IPS-18c (cell line): ENCODE data around the gene LDB2.
"Not testable (repeated sequence)": the region's sequence is repeated elsewhere in the genome, so short reads cannot be mapped to it uniquely, and the experiment has no call there.

ENCODE experiments used
- H3K4me3 ChIP-seq: 2 replicates; pipeline ENCODE4 v1.7.0; 2013; ENCODE audit warnings: low read depth, mild to moderate bottlenecking, low read length, moderate library complexity; ENCODE audit not compliant: insufficient read depth
- H3K9me3 ChIP-seq: one replicate; pipeline ENCODE4 v1.6.1; 2013; ENCODE audit warnings: mild to moderate bottlenecking, low read length, moderate library complexity; ENCODE audit not compliant: control insufficient read depth, insufficient read depth

The LDB2 gene

GRCh38 chr4:16636912-16637630, 261.4 kb downstream of the LDB2 start:
- H3K4me3 ChIP-seq = no peak overlapping the region

DNA sequence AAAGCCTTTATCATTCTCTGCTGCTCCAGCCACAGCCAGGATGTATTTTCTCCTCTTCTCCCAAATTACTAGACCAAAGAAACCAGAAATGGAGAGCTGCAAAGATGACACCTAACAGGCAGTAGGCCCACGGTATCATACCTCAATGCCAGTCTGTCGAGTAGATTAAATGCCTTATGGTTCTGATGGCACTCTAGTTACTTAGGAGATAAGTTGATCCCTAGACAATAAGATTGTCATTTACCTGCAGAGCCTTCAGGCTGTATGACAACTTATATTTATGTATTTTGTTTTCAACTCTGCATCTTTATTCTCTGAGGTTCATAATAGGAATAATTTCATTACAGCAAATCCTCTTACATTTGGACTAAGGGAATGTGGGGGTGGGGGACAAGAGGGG, 262.1 kb downstream of the LDB2 start:
- H3K9me3 ChIP-seq = no peaks in the 10 kb centered on the region

More at GRCh38 chr4:16636912-16637630, 261.4 kb downstream of the LDB2 start:
- H3K9me3 ChIP-seq = no peaks in the 10 kb centered on the region

GRCh38 chr4:16629274-16629673, 269.2 kb downstream of the LDB2 start:
- H3K4me3 ChIP-seq, H3K9me3 ChIP-seq: not testable (repeated sequence)

More for the DNA sequence above, 262.1 kb downstream of the LDB2 start:
- no peak overlapping the region for H3K4me3 ChIP-seq

GRCh38 chr4:16628835-16629234, 269.6 kb downstream of the LDB2 start:
- not testable (repeated sequence) for H3K9me3 ChIP-seq, H3K4me3 ChIP-seq

DNA sequence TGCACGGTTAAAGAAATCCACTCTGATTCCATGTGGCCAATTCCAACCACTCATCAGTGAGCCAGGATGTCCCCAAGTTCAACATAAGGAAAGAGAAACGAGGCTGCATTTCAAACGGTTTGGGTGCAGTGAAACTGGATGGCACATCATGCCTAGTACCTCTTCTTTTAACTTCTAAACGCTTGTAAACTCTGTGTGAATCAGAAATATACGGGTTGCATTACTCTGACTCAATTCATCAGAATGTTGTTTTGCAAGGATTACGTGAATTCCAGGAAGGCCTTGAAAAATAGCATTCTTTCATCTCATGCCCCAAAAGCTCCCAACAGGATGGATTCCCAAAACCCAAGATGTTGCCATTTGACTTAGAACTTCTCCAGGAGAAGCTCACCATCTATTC, 270.4 kb downstream of the LDB2 start:
- H3K9me3 ChIP-seq = no peaks in the 10 kb centered on the region
- H3K4me3 ChIP-seq = no peak overlapping the region

- Histone ChIP-seq H3K4me3 (no peak overlapping the region), H3K9me3 (no peaks in the 10 kb centered on the region)
Observed at GRCh38 chr4:16626945-16627344, 271.5 kb downstream of the LDB2 start.

- Histone ChIP-seq H3K4me3 (no peak overlapping the region), H3K9me3 (no peaks in the 10 kb centered on the region)
Observed at GRCh38 chr4:16622826-16623225, 275.6 kb downstream of the LDB2 start.

GRCh38 chr4:16617435-16617834, 281.0 kb downstream of the LDB2 start:
- Histone ChIP-seq H3K4me3 (no peak overlapping the region), H3K9me3 (no peaks in the 10 kb centered on the region)

DNA sequence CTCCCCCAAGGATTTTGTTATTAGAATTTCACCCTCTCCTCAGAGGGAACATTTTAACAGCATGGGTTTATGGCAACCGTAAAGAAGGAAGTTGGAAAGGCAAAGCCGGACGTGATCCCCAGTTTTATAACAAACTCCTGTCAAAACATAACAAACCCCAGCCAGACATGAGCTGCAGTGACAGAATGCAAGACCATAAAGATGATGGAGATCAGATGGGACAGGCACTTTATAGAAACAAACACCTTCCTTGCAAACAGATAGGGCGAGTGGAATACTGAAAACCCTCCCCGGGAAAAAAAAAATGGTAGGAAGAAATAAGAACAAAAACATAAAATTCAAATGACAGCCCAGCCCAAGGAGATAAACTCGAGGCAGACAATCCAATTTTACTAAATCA, 281.4 kb downstream of the LDB2 start:
- Histone ChIP-seq H3K4me3 (no peak overlapping the region), H3K9me3 (no peaks in the 10 kb centered on the region)

- H3K4me3 ChIP-seq = 0 out of 2 replicates have a peak overlapping the region, but pooled peaks have one; percentile 20
- H3K9me3 ChIP-seq = no peaks in the 10 kb centered on the region
Observed at GRCh38 chr4:16609170-16609758, 289.2 kb downstream of the LDB2 start.

GRCh38 chr4:16608611-16609125, 289.8 kb downstream of the LDB2 start:
- H3K9me3 ChIP-seq = no peaks in the 10 kb centered on the region
- no peak overlapping the region for H3K4me3 ChIP-seq

GRCh38 chr4:16608123-16608522, 290.3 kb downstream of the LDB2 start:
- no peaks in the 10 kb centered on the region for H3K9me3 ChIP-seq
- no peak overlapping the region for H3K4me3 ChIP-seq

- H3K4me3 ChIP-seq = no peak overlapping the region
- H3K9me3 ChIP-seq = no peaks in the 10 kb centered on the region
Observed at GRCh38 chr4:16607241-16608066, 291.0 kb downstream of the LDB2 start.

DNA sequence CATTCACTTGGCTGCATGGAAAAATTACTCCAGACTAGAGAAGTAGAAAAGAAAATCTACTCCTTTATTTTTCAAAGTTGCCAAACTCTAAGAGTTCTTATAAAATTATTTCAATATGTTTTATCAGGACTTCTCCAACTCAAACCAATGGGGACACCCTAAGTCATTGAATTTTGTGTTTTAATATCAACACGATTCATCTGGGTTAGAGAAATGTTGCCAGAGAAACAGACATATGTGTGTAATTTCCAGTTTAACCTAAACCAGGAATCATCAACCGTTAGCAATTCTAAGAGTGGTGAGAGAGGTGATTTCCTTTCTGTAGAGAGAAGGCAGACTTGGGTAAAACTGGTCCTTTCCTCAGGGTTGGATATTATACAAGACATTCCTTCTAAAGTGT, 291.8 kb downstream of the LDB2 start:
- H3K9me3 ChIP-seq = no peaks in the 10 kb centered on the region
- no peak overlapping the region for H3K4me3 ChIP-seq

DNA sequence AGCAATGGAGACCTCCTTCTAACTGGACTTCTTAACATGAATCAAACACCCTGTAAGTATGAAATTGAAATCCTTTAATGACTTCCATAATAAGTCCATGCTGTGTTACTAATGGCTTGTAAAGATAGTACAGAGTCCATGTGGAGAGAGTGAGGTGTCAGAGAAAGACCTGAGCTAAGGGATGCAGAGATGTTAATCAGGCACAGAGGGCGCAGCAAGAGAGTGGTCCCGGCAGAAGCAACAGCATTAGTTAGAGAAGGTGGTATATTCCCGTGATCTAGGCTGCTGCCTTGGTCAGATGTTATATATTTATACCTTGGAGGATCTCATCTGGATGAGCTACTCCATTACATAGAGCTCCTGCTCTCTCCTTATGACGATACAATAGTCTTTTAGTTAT, 295.3 kb downstream of the LDB2 start:
- Histone ChIP-seq H3K9me3 (no peaks in the 10 kb centered on the region), H3K4me3 (no peak overlapping the region)

GRCh38 chr4:16598597-16599206, 299.7 kb downstream of the LDB2 start:
- Histone ChIP-seq H3K4me3 (no peak overlapping the region), H3K9me3 (no peaks in the 10 kb centered on the region)

DNA sequence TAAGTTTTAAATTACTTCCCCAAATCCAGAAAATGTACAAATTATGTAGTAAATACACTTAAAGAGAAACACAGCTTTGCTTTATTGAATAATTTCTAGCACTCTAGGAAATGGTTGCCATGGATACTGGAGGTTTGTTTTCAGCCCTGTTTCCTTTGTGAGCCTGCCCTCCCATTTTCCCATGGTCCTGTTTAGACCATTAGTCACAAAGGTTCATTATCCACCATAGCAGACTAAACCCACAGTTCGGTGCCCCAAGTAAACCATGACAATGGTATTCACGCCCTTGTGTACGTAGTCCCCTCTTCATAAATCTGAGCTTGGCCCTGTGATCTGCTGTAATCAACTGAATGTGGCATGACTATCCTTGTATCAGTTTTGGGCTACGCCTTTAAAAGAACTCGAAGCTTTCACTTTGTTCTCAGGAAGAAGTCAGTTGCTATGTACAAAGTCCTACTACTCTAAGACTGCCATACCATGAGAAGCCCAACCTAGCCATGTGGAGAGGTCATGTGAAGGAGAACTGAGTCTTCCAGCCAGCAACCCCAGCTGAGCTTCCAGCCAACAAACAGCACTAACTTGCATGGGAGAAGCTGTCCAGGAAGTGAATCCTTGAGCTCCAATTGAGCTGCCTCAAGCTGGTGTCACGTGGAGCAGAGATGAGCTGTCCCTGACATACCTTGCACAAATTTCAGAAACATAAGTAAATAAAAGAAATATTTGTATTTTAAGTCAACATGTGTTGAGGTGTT, 300.4 kb downstream of the LDB2 start:
- no peak overlapping the region for H3K4me3 ChIP-seq
- no peaks in the 10 kb centered on the region for H3K9me3 ChIP-seq
